Osteoblast (primary cell): Measurements from ENCODE around the gene AATK. TPM values are rescaled to one million over a fixed set of nuclear protein-coding genes. Genes with fewer than 3 reads are reported as not detected.

Experiments
- DNase-seq: peaks from one replicate; pipeline ENCODE4 v3.0.0; 2011; ENCODE audit warnings: low spot score, mixed read lengths; ENCODE audit not compliant: insufficient read length; ENCODE audit errors: missing footprints
- H2AFZ ChIP-seq: 2 replicates; pipeline ENCODE4 v1.6.0; 2011; ENCODE audit warnings: mild to moderate bottlenecking, low read length
- H3K27ac ChIP-seq: 2 replicates; pipeline ENCODE4 v1.5.1; 2011; ENCODE audit warnings: mild to moderate bottlenecking, low read depth, low read length, moderate library complexity
- H3K27me3 ChIP-seq: 2 replicates; pipeline ENCODE4 v1.6.0; 2012; ENCODE audit warnings: mild to moderate bottlenecking, control low read depth, inconsistent platforms, low read length, moderate library complexity; ENCODE audit not compliant: insufficient read depth
- H3K36me3 ChIP-seq: 2 replicates; pipeline ENCODE4 v1.5.1; 2011; ENCODE audit warnings: mild to moderate bottlenecking, low read length, control low read depth, moderate library complexity; ENCODE audit not compliant: insufficient read depth
- H3K4me1 ChIP-seq: 2 replicates; pipeline ENCODE4 v1.5.1; 2011; ENCODE audit warnings: mild to moderate bottlenecking, low read length, control low read depth, moderate library complexity; ENCODE audit not compliant: insufficient read depth
- H3K4me2 ChIP-seq: 2 replicates; pipeline ENCODE4 v1.6.0; 2011; ENCODE audit warnings: mild to moderate bottlenecking, low read length; ENCODE audit not compliant: insufficient read depth
- H3K4me3 ChIP-seq: fragments of 200-600 bp; sonication (generic); 3 replicates; pipeline ENCODE4 v1.5.1; 2012; ENCODE audit warnings: mild to moderate bottlenecking, low read length, inconsistent platforms; ENCODE audit not compliant: insufficient read depth
- H3K79me2 ChIP-seq: 2 replicates; pipeline ENCODE4 v1.6.0; 2012; ENCODE audit warnings: mild to moderate bottlenecking, low read length, control low read depth, inconsistent platforms; ENCODE audit not compliant: insufficient read depth
- H3K9me3 ChIP-seq: 2 replicates; pipeline ENCODE4 v1.5.1; 2011; ENCODE audit warnings: low read depth, low read length, control low read depth
- H4K20me1 ChIP-seq: 2 replicates; pipeline ENCODE4 v1.6.0; 2012; ENCODE audit warnings: mild to moderate bottlenecking, low read length, control low read depth; ENCODE audit not compliant: insufficient read depth
- CTCF ChIP-seq: IDR thresholded peaks from 2 replicates; pipeline ENCODE4 v1.5.1; 2011; ENCODE audit warnings: mild to moderate bottlenecking, low read depth, low read length, moderate library complexity; ENCODE audit errors: extremely low read depth
- total RNA-seq: library from RNA; depleted of rRNA; stranded (reverse); fragments of >200 nt; gene quantifications from 2 replicates; pipeline ENCODE4 v1.2.3, GENCODE V29; 2012

AATK gene
- total RNA-seq, 1 donor: under 0.01 TPM

- no peaks in the 10 kb centered on the region for H4K20me1 ChIP-seq
- no peaks in the 10 kb centered on the region for H3K79me2 ChIP-seq
- no peak overlapping the region for H3K4me2 ChIP-seq
- H3K36me3 ChIP-seq: no peaks in the 10 kb centered on the region
- no peaks in the 10 kb centered on the region for H3K4me1 ChIP-seq
- no peaks in the 10 kb centered on the region for H3K9me3 ChIP-seq
- no peak for DNase-seq
- no peak overlapping the region for H3K27ac ChIP-seq
- H3K27me3 ChIP-seq: peaks cover under 1% of the 10 kb centered on the region
- TF ChIP-seq CTCF: no peak
- no peak overlapping the region for H3K4me3 ChIP-seq
- H2AFZ ChIP-seq: no peak overlapping the region
Measured at GRCh38 chr17:81158688-81159590, 7.1 kb downstream of the AATK start.

GRCh38 chr17:81157848-81158687, 8.0 kb downstream of the AATK start:
- no peaks in the 10 kb centered on the region for H3K36me3 ChIP-seq

GRCh38 chr17:81156866-81157805, 8.9 kb downstream of the AATK start:
- no peaks in the 10 kb centered on the region for H4K20me1 ChIP-seq
- TF ChIP-seq CTCF: no peak
- H3K4me2 ChIP-seq: no peak overlapping the region
- H3K36me3 ChIP-seq: no peaks in the 10 kb centered on the region
- H3K27me3 ChIP-seq: no peaks in the 10 kb centered on the region
- DNase-seq: no peak
- no peaks in the 10 kb centered on the region for H3K9me3 ChIP-seq
- no peaks in the 10 kb centered on the region for H3K79me2 ChIP-seq
- no peak overlapping the region for H3K27ac ChIP-seq
- no peaks in the 10 kb centered on the region for H3K4me1 ChIP-seq
- no peak overlapping the region for H2AFZ ChIP-seq
- no peak overlapping the region for H3K4me3 ChIP-seq

More at GRCh38 chr17:81157848-81158687, 8.0 kb downstream of the AATK start:
- Histone ChIP-seq H3K9me3 (no peaks in the 10 kb centered on the region), H2AFZ (no peak overlapping the region), H3K4me3 (no peak overlapping the region), H3K79me2 (no peaks in the 10 kb centered on the region), H3K27me3 (no peaks in the 10 kb centered on the region), H3K4me2 (no peak overlapping the region), H3K4me1 (no peaks in the 10 kb centered on the region), H3K27ac (no peak overlapping the region), H4K20me1 (no peaks in the 10 kb centered on the region)
- TF ChIP-seq CTCF: no peak
- DNase-seq: no peak
